ENCODE results near the gene SP3. TPM values are rescaled to one million over a fixed set of nuclear protein-coding genes. Genes with fewer than 3 reads are reported as not detected.

SP3 gene
- total RNA-seq, 1 donor, result 129 TPM

DNA sequence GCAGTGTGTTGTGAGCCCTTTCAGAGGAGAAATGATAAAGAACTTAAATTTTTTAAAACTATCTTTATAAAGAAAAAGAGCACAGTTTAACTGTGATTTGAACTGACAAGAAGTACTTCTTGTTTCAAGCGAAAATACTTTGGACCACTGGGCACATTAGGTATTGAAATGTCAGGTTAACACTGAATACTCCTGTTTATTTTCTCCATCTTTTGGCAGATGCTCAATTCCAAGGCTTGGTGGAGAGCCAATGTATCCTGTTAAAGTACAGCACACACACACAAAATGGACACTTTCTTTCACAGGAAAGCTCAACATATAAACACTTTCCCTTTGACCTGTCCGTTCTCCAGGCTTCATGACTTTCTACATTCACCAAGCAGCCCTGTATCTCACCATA, 32.6 kb upstream of the SP3 start:
- DNase-seq (ENCODE audit: low read depth), result no peak
- TF ChIP-seq, protein P1, sequence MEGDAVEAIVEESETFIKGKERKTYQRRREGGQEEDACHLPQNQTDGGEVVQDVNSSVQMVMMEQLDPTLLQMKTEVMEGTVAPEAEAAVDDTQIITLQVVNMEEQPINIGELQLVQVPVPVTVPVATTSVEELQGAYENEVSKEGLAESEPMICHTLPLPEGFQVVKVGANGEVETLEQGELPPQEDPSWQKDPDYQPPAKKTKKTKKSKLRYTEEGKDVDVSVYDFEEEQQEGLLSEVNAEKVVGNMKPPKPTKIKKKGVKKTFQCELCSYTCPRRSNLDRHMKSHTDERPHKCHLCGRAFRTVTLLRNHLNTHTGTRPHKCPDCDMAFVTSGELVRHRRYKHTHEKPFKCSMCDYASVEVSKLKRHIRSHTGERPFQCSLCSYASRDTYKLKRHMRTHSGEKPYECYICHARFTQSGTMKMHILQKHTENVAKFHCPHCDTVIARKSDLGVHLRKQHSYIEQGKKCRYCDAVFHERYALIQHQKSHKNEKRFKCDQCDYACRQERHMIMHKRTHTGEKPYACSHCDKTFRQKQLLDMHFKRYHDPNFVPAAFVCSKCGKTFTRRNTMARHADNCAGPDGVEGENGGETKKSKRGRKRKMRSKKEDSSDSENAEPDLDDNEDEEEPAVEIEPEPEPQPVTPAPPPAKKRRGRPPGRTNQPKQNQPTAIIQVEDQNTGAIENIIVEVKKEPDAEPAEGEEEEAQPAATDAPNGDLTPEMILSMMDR (IDR thresholded peaks at IDR 0.05; ENCODE audit: insufficient read depth, low read depth, low read length), result no peak
- no peak overlapping the region for H3K4me3 ChIP-seq (ENCODE audit: low read depth, low read length)

DNA sequence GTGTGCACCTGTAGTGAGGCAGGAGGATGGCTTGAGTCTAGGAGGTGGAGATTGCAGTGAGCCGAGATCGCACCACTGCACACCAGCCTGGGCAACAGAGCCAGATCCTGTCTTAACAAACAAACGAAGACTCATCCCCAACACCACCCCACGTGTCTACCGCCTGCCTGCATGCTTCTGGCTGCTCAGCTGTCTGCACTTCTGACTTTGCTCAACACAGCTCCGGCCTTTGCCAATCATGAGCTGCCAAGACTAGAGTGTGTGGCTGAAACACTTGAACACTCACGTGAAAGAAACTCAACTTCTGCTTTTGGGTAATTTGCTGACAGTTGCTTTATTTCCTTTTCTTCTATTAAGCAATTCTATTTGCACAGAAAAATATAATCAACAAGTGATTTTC, 32.1 kb upstream of the SP3 start:
- no peak overlapping the region for H3K4me3 ChIP-seq (ENCODE audit: low read depth, low read length)
- peak; percentile 60 for DNase-seq (ENCODE audit: low read depth)
- TF ChIP-seq, protein P1 (IDR thresholded peaks at IDR 0.05; ENCODE audit: insufficient read depth, low read depth, low read length), result no peak

DNA sequence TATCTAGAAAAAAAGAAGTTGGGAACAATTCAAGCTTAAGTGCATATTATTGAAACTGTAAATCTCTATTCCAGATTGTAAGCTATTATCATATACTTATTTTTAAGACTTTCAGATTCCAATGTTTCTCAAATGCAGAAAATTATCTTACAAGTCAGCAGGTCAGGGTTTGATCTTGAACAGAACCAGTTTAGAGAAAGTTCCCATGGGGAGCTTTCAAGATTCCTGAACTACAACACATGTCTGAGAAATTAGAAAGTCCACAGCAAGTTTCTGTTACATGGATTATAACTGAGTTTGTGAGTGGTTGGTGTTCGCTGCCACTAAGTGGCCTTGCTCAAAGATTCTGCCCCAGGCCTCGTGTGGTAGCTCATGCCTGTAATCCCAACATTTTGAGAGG, 31.6 kb upstream of the SP3 start:
- DNase-seq (ENCODE audit: low read depth), result peak; percentile 77
- no peak overlapping the region for H3K4me3 ChIP-seq (ENCODE audit: low read depth, low read length)
- TF ChIP-seq, protein P1 (IDR thresholded peaks at IDR 0.05; ENCODE audit: insufficient read depth, low read depth, low read length), result no peak

DNA sequence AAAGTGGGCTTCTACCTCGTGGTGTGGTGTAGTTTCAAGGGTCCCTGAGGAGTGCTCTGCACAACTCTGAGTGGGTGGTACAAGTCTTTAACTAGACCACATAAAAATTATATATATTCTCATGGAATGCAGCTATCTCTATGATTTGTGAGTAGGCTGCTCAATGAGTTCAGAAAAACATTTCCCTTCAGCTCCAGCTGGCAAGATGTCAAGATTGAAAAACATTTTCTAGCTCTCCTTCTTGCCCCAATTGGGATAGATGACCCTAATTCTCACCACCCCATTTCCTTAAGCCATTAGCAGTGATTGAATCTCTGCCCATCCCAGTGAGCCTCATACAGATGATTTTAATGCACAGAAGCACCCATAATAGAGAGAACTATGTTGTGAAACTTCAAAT, 28.3 kb upstream of the SP3 start:
- no peak for DNase-seq (ENCODE audit: low read depth)
- TF ChIP-seq, protein P1 (IDR thresholded peaks at IDR 0.05; ENCODE audit: insufficient read depth, low read depth, low read length), result no peak
- H3K4me3 ChIP-seq (ENCODE audit: low read depth, low read length), result no peak overlapping the region

DNA sequence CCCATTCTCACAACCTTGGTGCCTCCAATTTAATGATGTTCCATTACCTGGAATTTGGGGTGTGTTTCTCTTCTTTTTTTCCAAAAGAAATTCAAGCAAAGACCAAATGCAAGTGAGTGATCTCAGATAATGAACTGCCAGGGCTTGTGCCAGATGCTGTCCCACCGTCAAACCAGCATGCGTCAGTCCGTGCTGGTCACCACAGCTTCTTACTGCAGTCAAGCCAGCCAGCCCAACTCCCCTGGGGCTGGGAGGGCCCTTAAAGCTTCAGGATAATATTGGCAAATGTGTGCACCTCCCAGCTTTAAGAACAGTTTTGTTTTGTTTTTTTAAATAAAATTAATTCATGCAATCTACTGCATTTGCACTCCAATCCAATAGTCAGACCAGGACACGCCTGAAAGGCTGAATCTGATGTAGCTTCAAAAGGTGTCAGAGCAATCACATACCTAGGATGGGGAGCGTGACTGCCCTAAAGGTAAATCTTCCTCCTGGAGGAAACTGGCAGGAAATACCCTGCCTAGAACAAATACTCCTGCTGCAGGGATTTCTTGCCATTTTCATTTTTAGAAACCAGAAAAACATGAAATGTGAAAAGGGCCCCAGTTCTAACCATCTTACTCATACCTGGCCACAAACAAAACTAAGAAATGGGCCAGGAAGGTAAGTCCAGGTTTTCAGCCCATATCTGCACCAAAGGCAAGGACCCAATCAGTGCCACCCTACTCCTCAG, 26.8 kb upstream of the SP3 start:
- TF ChIP-seq, protein P1 (IDR thresholded peaks at IDR 0.05; ENCODE audit: insufficient read depth, low read depth, low read length), result no peak
- no peak overlapping the region for H3K4me3 ChIP-seq (ENCODE audit: low read depth, low read length)
- no peak for DNase-seq (ENCODE audit: low read depth)

DNA sequence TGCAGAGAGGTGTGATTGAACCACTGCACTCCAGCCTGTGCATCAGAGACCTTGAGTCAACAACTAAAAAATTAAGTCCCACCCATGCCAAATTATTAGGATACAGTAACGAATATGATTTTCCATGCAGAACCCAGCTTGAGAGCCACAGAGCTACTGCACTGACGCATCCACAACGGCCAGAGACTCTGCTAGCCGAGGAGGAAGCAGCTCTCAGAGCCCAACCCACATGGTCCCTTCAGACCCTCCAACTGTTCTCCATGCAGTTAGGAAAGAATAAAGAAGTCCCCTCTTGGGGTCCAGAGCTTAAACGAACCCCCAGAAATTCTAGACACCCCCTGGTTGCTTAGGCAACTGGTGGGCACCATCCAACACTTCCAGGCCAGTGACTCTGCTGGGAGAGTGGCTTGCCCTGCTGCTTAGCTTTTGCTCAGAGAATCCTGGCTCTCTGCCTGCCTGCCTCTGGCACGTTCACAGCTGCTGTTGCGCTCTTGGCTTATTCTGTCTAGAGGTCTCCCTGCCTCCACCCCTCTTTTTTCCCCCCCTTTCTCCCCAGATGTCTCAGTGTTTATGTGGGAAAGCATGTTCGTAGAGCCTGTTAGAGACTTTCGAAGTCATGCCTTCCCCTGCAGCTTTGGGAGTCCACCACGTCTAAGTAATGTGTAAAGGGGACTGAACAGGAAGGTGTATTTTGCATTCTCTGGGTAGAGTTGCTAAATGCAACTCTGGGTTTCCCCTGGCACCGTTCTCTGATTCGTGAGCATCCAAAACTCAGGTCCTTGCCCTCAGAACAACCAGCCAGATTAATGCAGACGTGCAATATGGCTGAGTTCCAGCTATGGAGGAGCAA, 26.0 kb upstream of the SP3 start:
- TF ChIP-seq, protein P1 (IDR thresholded peaks at IDR 0.05; ENCODE audit: insufficient read depth, low read depth, low read length), result no peak
- H3K4me3 ChIP-seq (ENCODE audit: low read depth, low read length), result no peak overlapping the region
- DNase-seq (ENCODE audit: low read depth), result peak; percentile 83

All from fibroblast of villous mesenchyme (primary cell).